ENCODE measurements around the gene TDO2.

- TF ChIP-seq CTCF (IDR thresholded peaks at IDR 0.05; ENCODE audit: borderline replicate concordance, extremely low read depth, low read length, poor library complexity, severe bottlenecking), result no peak
- TF ChIP-seq EZH2 (IDR thresholded peaks at IDR 0.05; ENCODE audit: borderline replicate concordance, low read depth, low read length, severe bottlenecking), result no peak
These were observed 6.2 kb downstream of the TDO2 start for GRCh38 chr4:155909615-155910226.
